GM18909 (cell line): ENCODE measurements around the gene ABCC8.

ENCODE experiments used
- ATAC-seq: cut with Tn5 transposase; IDR thresholded peaks from one replicate; pipeline ENCODE4 v1.9.1; 2021; ENCODE audit warnings: mild to moderate bottlenecking; ENCODE audit not compliant: unreplicated experiment, poor library complexity

ABCC8 gene

DNA sequence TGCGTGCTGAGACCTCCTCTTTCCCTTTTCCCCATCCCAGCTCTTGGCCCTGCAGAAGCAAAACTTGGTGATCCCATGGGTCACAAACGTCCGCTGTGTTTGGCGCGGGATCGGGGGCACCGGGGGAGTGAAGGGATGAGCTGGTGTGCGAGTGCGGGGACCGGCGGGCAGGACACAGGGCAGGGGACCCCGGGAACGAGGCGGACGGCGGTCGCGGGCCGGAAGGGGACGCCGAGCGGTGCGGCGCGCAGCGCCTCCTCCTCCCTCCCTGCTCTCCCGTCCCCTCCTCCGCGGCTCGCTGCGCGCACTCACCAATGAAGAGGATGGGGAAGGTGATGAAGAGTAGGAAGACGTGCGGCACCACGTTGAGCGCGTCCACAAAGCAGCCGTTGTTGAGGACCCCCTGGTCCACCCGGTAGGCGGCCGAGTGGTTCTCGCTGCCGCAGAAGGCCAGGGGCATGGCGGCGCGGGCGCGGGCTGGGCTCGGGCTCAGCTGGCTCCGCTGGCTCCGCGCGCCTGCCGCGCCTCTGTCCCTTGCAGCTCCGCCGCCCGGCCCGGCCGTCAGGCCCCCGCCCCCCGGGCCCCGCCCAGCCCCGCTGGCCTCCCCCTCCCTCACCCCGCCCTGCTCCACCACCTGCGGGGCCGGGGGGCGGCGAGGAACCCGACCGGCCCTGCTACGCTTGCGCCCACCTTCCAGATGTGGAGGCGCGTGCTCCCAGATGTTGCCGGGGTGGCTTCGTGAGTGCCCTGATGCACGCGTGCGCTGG is at the start of gene ABCC8:
TSS of gene ABCC8 (minus strand) at position 529 of the 767 bp plus-strand sequence. CDS start at position 460, 69 bp downstream.
- no peak for ATAC-seq

DNA sequence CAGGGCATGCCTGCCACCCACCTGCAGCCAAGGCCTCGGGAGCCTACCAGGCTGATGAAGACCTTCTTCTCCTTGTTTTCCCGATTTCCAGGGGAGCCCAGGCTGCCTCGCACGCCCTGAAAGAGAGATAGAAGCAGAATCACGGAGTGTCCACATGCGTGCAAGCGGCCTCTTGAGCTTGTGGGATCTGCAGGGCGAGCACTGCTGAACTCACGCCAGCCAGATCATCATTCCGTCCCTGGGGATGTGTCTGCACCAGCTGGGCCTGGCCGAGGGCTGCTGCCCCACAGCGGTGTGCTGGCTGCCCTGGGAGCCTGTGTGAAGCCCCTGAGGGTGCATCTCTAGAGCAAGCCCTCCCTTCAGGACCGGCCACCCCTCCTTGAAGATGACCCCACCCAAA is 49.7 kb upstream of the ABCC8 start:
- ATAC-seq, result no peak

DNA sequence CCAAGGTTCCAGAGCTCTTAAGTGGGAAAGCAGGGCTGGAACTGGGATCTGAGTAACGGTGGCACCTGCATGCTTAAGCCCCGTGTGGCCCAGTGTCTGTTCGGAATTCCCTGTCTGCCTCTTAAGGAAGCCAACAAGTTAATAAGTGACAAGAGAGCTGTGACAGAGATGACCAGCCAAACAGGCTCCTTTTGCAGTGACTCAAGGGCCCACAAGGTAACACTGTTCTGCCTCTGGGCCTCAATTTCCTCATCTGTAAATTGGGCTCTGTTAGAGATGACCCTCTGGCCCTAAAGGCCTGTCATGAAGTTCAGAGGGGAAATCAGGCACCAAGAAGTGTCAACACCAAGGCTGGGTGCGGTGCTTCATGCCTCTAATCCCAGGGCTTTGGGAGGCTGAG is 48.9 kb upstream of the ABCC8 start:
- ATAC-seq, result no peak

DNA sequence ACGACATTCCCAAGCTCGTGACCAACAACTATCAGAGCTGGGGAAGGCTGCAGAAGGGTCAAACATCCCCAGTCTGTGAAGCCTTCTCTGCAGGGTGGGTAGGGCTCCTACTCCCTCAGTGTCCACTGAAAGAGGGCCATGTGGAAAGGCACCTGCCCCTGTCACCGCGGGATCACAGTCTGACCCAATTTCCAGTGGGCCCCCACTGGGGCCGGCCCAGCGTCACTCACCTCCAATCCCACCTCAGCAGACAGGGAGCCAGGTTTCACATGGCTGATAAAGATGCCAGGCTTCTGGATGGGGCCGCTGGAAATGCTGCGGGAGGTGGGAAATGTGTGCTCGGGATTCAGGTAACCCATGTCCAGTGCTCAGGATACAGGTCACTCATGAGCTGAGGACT is 47.6 kb upstream of the ABCC8 start:
- ATAC-seq, result no peak

DNA sequence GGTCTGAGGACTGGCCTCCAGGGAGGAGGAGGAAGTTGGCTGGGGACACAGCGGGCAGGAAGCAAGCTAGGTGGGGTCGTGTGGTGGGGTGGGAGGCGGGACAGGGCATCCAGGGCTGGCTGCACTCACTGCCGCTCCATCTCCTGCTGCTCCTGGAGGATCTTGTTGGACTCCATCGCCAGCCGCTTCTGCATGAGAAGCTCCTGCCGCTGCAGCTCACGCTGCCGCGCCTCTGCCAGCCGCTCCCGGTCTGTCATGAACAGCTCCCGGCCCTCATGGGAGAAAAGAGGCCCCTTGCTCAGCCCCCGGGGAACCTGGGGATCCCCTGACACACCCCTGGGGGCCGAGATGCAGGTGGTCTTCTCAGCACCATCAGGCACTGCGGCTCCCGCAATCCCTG is 46.0 kb upstream of the ABCC8 start:
- ATAC-seq, result no peak

DNA sequence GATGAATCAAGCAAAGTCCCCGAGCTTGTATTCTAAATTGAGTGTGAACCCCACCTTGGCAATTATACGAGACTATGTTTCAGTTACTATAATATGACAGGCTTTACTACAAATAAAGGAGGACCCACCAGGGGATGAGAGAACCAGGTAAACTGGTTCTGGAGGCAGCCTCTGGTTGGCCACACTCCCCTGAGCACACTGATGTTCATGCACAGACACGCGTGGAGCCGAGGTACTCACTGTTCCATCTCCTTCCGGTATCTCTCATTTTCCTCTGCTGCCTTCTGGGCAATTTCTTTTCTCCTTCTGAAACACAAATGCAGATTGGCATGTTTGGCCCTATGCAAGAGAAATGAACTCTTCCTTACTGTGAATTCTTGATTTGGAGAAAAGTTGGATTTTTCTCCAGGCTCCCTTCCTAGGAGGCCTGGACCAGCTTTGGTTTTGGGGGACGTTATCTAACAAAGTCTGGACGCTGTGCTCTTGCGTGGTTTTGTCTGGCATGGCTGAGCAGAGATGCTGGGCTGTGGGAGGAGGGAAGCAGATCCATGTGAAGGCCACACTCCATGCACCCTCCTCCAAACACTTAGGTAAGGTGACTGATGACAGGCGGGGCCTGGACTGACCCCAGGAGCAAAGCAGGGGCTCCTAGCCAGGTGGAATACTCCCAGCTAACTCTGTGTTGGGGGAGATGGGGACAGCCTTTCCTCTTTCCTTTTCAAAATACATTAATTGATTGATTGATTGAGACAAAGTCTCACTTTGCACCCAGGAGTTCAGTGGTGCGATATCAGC is 44.7 kb upstream of the ABCC8 start:
- ATAC-seq, result no peak

DNA sequence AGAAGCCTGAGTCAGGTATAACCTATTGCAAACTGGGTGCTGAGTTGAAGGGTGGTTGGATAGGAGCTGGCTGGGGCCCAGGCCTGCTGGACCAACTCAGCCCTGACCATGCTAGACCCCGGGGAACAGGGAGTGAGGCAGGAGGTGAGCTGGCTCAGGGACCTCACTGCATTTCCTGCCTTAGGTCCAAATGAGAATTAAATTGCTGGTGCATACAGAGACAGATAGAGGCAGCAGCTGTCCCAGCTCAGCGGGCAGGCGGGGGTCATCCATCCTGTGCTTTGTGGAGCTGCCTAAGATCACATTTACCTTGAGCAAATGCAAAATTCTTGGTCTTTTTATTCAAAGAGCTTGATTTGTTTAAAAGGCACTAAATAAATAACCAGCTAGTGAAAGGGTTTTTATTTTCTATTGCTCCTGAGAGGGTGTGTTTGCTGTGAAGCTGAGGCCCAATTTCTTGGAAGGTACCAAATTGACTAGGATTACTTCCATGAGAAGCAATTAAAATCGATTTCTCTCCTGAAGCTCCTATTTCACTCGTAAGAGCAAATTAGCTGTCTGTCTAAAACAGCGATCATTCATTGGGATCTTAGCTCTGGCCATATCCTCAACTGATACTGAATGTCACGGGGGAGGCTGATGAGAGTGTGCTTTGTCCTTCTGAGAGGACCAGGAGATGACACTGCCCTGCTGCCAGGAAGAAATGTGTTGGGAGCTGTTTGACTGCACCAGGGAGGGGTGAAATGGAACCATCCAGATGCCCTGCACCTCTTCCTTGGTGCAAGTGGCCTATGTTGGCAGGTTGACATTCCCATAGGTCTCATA is 42.6 kb upstream of the ABCC8 start:
- no peak for ATAC-seq

DNA sequence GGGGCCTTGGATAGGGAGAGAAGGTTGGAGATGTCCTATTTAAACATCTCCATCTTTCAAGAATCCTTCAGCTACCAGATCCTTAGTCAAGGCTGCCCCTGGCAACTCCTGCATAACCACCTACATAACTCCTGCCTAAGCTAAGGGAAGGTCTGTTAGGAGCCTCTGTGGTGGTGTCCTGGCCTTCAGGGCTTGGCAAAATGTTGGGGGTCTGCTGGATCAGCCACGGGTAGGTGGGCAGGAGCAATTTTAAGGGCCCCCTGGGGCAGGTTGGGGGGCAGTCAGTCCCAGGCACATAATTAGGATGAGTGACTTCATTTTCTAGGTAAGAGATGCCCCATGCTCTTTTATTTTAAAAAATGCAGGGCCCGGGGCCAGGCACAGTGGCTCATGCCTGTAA is 41.7 kb upstream of the ABCC8 start:
- no peak for ATAC-seq

DNA sequence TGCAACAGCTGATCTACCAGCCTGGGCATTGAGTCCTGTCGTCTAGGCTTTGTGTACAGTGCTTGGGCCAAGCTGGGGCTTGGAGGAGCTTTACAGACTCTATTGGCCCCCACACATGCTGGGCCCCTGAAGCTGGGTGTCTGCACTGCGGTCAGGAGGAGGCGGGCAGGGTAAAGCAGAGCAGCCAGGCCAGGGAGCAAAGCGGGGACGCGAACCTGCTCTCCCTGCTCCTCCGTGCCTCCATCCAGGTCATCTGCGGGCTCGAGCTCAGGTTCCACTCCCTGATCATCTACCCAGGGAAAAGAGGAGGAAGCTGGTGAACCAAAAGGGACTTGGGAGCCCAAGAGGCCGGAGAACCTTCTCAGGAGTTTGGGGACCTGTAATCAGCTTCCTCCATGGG is 40.5 kb upstream of the ABCC8 start:
- ATAC-seq, result no peak

DNA sequence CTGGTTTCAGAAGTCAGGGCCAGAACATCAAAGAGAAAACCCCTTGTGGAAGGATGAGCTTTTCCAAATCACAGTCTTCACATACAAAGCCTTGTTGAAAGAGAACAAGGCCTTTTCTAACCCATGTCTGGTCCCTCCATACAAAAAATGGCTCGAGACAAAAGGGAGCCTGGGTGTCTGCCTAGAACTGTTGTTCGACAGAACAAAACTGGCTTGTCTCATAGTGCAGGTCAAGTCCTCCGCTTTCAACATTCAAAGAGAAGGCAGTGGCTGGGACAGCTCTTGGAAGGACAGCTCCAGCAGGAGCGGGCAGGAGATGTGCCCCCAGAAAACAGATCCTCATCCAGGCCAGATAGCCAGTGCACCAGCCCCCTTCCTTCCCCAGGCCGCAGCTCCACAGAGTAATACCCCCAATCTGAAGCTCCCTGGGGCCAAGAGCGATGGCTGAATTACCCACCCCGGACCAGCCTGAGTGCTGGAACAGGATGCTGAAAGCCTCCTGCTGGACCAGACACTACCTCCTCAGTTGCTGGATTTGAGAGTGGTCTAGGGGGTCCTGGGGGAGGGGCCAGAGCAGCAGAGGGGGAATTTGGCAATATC is 40.0 kb upstream of the ABCC8 start:
- no peak for ATAC-seq

DNA sequence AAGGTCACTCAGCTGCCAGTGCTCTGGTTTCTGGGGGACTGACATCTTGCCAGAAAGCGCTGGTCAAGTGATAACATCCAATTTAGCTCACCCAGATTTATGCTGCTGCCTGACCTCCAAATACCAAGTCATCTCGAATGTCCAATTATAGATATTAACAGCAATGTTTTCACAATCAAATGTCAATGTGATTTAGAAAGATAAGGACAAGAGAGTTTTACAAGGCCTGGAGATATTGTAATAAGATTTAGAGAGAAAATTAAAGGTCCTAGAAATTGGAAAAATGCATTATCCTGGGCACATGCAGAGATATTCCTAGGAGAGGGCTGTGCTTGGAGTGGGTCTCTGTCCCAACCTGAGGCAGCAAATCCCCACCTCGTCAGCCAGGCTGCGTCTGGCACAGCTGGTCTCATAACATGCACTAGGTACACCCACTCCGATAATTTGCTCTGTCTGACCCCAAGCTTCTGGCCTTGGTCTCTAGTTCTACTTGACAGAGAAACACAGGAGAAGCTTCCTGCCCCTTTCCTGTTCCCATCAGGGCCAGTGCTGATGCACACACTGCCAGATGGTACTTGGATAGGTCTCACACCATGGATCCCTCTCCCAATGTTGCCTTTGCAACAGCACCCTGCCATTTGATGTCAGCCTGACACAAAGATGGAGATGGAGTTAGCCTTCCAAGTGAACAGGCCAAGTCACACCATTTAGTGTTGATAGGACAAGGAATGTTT is 39.0 kb upstream of the ABCC8 start:
- no peak for ATAC-seq

DNA sequence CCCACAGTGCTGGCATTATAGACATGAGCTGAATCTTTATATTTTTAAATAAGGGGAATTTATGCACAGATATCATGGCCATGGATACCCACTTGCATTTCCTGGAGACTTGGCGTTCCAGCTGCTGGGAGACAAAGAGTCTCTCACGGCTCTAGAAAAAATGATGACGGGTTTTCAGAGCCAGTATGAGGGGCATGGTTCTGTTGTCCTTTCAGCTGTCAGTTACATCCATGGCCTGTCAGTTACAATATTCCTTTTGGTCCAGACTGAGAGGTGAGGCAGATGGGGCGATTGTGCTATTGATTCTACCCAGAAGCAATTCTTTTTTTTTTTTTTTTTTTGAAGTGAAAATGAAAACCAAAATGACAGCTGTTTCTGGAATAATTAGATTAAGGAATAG is 37.8 kb upstream of the ABCC8 start:
- ATAC-seq, result no peak

DNA sequence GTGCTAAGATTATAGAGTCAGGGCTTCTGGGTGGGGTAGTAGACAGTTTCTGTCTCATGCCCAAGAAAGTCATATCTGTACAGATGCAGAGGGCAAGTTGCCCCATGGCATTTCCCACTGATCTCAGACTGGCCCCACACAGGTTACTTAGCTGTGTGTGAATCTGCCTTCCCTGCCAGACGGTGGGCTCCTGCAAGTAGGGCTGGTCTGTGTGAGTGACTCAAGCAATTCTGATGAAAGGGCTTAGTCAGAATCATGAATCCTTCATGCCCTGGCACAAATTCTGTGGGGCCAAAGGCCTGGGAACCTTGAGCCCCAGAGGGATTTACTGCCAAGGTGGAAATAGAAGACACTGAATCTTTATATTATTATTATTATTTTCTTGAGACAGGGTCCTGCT is 37.2 kb upstream of the ABCC8 start:
- no peak for ATAC-seq

DNA sequence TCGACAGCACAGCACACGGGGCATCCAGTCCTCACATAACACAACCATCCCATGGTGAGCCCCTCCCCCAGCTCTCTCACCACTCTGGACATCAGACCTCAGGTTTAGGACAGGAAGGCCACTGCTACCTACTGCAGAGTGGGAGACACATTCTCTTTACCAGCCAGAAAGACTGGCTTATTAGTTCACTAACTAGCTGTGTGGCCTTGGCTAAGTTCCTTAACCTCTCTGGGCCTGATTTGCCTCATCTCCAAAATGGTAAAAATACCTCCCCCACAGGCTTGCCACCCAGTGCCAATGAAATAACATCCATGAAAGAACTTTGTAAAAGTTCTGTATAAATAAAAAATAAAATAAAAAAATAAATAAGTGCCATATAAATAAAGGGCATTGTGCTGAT is 35.5 kb upstream of the ABCC8 start:
- no peak for ATAC-seq

DNA sequence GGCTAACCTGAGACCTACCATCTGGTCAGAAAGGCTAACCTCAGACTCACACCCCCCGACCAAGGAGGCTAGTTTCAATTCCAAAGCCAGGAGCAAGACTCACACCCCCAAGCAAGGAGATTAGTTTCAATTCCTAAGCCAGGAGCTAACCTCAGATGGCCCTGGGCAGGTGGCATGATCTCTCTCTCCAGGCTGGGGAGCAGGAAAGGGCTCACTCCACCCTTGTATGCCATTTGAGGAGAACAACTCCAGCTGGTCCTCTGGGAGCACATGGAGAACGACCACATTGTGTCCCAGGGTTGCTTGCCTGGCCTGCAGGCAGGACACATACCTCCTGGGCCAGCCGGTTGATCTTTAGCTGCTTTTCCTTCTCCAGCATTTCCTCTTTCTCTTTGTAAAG is 34.9 kb upstream of the ABCC8 start:
- ATAC-seq, result no peak

DNA sequence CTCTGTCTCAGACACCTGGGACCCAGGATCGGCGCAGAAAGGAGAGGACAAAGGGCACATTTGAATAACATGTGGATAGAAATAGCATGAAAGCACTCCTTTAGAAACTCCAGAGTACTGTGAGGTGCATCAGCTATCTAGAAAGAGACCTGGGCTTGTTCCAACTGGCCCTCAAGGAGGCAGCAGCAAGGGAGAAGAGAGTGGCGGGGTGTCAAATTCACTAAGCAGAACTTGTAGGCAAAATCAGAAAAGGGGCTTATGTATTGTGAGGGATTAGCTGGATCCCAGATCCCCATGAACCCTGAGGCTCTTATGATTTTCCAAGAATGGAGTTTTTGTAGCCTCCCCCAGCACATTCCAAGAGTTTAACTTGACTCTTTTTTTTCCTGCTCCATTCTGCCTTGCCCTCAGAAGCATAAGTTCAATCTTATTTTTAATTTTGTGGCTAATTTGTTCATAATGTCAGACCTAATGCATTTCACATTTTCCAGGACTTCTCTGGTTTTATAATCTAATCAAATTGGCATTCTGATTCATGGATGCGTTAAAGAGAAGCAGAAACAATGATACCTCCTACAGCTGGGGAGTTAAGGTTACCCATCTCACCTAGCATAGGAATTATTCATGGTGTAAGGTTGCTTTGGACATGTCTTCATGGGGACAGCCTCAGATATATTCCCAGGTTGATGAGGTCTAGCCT is 34.0 kb upstream of the ABCC8 start:
- ATAC-seq, result no peak

DNA sequence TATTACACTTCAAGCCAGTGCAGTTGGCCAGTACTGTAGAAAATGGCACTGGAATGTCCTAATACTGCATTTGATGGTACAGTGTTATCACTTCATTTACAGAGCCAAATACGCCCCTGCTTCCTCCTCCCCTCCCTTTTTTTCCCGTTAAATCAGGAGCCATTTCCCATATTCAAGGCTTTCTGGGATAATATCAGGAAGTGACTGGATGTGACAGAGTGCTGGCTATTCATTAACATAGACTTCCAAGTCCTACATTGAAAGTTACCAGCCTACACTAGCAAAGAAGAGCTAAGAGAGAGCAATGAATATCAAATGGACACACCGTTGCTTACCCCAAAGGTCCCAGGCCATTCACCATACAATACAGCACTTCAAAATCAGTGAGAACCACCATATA is 32.1 kb upstream of the ABCC8 start:
- no peak for ATAC-seq

DNA sequence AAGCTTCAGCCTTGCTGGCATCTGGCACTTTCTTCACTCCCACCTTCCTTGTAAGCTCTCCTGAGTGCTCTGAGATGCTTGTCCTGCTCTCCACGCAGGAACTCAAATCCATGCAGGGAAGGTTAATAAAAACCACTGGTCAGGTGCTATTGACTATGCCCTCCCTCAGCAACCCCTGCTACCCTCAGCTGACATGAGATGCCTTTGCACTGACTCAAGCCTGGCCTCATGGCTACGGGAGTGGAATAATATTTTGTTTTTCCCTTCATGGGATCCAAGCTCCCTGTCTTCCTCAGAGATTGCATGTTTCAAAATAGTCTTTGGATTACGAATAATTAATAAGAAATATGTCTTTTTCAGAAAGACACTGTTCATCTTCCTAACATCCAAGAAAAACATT is 31.7 kb upstream of the ABCC8 start:
- ATAC-seq, result no peak

DNA sequence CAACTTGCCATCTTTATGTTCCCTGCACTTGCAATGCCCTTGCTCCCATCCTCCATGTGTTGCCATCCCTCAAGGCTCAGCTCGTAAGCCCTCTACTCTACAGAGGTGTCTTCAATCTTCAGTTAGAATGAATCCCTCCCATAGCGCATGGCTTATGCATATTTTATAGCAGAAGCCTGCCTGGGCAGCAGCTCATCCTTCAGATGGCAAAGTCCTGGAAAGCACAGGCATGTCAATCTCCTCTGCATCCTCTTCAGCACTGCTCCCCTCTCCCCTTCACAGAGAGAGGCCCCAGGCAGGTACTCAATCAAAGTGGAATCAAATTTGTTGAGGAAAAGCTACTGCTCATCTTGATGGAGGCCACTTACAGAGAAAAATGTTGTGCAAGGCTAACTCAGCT is 31.1 kb upstream of the ABCC8 start:
- no peak for ATAC-seq
